ENCODE results near the gene PLD1. TPM values are rescaled to one million over a fixed set of nuclear protein-coding genes. Genes with fewer than 3 reads are reported as not detected.

Gene PLD1
- total and polyA plus RNA-seq, 3 experiments from 2014 or later: 0.59 to 14.5 (median 1.3) TPM

DNA sequence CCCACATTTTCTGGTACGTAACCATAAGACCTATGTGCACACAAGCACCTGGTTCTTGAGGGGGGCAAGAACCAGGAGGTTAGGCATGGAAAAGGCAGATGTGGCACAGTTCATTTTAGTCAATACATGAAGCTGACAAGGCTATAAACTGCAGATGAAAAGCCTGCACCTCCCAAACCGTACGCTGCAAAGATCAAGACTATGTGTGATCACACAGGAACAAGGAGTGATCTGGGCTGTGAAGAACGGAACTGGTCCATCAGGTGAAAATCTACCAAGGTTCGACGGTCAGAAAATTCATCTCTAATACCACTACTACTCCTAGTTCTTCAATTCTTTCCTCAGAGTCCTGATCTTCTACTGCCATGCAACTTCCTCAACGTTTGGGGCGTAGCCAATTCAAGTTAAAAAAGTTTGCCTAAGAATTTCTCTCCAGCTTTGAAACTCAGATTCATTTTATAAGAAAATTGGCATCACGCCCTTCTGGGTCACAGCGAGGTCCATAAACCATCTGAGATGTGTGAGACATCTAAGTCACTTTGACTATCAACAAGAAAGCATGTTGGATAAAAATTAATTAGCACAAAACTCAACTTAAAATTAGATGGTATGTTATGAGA, 41.9 kb downstream of the PLD1 start:
- peaks cover 0 to 4% (median 0%) of the 10 kb centered on the region in 3 donors for H3K36me3 Mint-ChIP-seq
- H3K9me3 Mint-ChIP-seq: no peaks in the 10 kb centered on the region
- Histone ChIP-seq H3K4me1 (ENCODE audit: insufficient read depth, low read length) (no peaks in the 10 kb centered on the region), H3K27me3 (ENCODE audit: insufficient read depth, low read length, poor library complexity, severe bottlenecking) (no peaks in the 10 kb centered on the region), H3K36me3 (ENCODE audit: insufficient read depth, low read length) (no peaks in the 10 kb centered on the region), H3K4me3 (ENCODE audit: low read length) (no peak overlapping the region), H3K9me3 (ENCODE audit: low read length) (no peaks in the 10 kb centered on the region), H3K27ac (ENCODE audit: low read depth, low read length) (no peak overlapping the region)
- no peak for DNase-seq
- H3K27ac Mint-ChIP-seq: no peak overlapping the region
- ChIA-PET POLR2A (no interaction called here), CTCF (no interaction called here)
- peaks cover 0 to 20% of the 10 kb centered on the region in 2 donors for H3K27me3 Mint-ChIP-seq
- H3K4me3 Mint-ChIP-seq: peak overlapping the region in 1 of 7 donors; percentile 42
- H3K4me1 Mint-ChIP-seq: peaks cover 5 to 16% (median 7%) of the 10 kb centered on the region in 3 donors

DNA sequence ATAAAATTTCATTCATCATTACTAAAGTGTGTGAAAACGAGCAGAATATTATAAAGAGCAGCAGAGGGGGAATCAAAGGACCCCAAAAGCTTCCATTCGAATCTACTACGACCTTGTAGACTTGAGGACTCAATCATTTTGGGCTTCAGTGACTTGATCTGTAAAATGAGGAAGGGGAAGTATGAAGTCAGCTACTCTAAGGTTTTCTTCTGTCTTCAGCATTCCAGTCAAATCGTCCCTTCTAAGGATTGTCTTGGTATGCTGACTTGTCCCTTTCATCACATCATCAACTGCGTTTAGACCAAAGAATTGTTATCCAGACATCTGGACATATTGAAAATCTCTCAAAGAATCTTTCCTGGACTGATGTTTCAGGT, 44.8 kb downstream of the PLD1 start:
- ChIA-PET CTCF (no interaction called here), POLR2A (no interaction called here)
- Mint-ChIP-seq H3K36me3 (peaks cover 0 to 4% (median 0%) of the 10 kb centered on the region in 3 donors), H3K27me3 (peaks cover 4 to 22% of the 10 kb centered on the region in 2 donors), H3K9me3 (no peaks in the 10 kb centered on the region), H3K4me1 (peaks cover 0 to 7% (median 0%) of the 10 kb centered on the region in 3 donors), H3K27ac (no peak overlapping the region), H3K4me3 (no peak overlapping the region)
- no peaks in the 10 kb centered on the region for H3K27me3 ChIP-seq (ENCODE audit: insufficient read depth, low read length, poor library complexity, severe bottlenecking)
- H3K4me3 ChIP-seq (ENCODE audit: low read length): no peak overlapping the region
- H3K27ac ChIP-seq (ENCODE audit: low read depth, low read length): no peak overlapping the region
- no peaks in the 10 kb centered on the region for H3K36me3 ChIP-seq (ENCODE audit: insufficient read depth, low read length)
- no peak for DNase-seq
- no peaks in the 10 kb centered on the region for H3K4me1 ChIP-seq (ENCODE audit: insufficient read depth, low read length)
- H3K9me3 ChIP-seq (ENCODE audit: low read length): no peaks in the 10 kb centered on the region

DNA sequence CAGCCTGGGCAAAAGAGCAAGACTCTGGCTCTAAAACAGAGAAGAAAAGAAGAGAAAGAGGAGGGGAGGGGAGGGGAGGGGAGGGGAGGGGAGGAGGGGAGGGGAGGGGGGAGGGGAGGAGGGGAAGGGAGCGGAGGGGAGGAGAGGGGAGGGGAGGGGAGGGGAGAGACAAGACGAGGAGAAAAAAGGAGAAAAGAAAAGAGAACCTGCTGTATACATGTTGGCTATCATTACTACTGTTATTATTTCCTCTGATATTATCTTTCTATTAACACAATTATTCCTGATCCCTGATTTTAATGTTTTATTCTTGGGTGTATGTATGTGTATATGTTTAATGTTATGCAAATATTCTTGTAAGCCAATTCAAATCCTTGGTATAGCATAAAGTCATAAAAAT, 46.9 kb downstream of the PLD1 start:
- H3K4me3 Mint-ChIP-seq: no peak overlapping the region
- Histone ChIP-seq H3K27ac (ENCODE audit: low read depth, low read length) (no peak overlapping the region), H3K4me1 (ENCODE audit: insufficient read depth, low read length) (no peaks in the 10 kb centered on the region), H3K36me3 (ENCODE audit: insufficient read depth, low read length) (no peaks in the 10 kb centered on the region), H3K9me3 (ENCODE audit: low read length) (no peaks in the 10 kb centered on the region), H3K27me3 (ENCODE audit: insufficient read depth, low read length, poor library complexity, severe bottlenecking) (no peaks in the 10 kb centered on the region), H3K4me3 (ENCODE audit: low read length) (no peak overlapping the region)
- no peaks in the 10 kb centered on the region for H3K9me3 Mint-ChIP-seq
- no peak for DNase-seq
- H3K36me3 Mint-ChIP-seq: peaks cover 0 to 4% (median 0%) of the 10 kb centered on the region in 3 donors
- H3K4me1 Mint-ChIP-seq: peaks cover 0 to 3% (median 0%) of the 10 kb centered on the region in 3 donors
- CTCF ChIA-PET: interaction anchor here (2.2 kb wide), 1 partner anchor 9 kb away, joined by 10 read pairs; no protein-coding TSS in a partner anchor
- POLR2A ChIA-PET: no interaction called here
- no peak overlapping the region for H3K27ac Mint-ChIP-seq
- H3K27me3 Mint-ChIP-seq: peaks cover 8 to 31% of the 10 kb centered on the region in 2 donors

DNA sequence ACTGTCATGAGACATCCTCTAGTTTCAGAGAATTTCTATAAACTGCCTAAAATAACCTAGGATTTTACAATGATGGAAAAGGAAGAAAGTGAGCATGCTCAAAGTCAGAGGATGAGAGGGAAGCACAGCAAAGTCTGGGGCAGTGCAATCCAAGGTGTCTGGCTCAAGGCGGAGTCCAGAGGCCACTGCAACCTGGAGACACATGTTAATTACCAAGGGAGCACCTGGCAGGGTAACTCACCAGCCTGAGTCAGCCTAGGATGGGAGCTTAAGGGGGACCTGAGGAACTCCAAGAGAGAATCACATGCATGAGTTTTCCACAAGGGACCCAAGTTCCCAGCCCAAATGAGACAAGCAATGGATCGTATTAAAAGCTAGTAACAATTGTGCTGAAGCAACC, 49.8 kb downstream of the PLD1 start:
- Mint-ChIP-seq H3K4me1 (no peaks in the 10 kb centered on the region), H3K4me3 (no peak overlapping the region), H3K27me3 (peaks cover 9 to 35% of the 10 kb centered on the region in 2 donors), H3K9me3 (no peaks in the 10 kb centered on the region), H3K27ac (no peak overlapping the region), H3K36me3 (peaks cover 0 to 4% (median 0%) of the 10 kb centered on the region in 3 donors)
- no peaks in the 10 kb centered on the region for H3K27me3 ChIP-seq (ENCODE audit: insufficient read depth, low read length, poor library complexity, severe bottlenecking)
- ChIA-PET CTCF (interaction anchor here (1.6 kb wide), 1 partner anchor 12 kb away, joined by 5 read pairs; no protein-coding TSS in a partner anchor), POLR2A (no interaction called here)
- no peaks in the 10 kb centered on the region for H3K4me1 ChIP-seq (ENCODE audit: insufficient read depth, low read length)
- no peak for DNase-seq
- H3K27ac ChIP-seq (ENCODE audit: low read depth, low read length): no peak overlapping the region
- no peaks in the 10 kb centered on the region for H3K36me3 ChIP-seq (ENCODE audit: insufficient read depth, low read length)
- no peaks in the 10 kb centered on the region for H3K9me3 ChIP-seq (ENCODE audit: low read length)
- H3K4me3 ChIP-seq (ENCODE audit: low read length): no peak overlapping the region

DNA sequence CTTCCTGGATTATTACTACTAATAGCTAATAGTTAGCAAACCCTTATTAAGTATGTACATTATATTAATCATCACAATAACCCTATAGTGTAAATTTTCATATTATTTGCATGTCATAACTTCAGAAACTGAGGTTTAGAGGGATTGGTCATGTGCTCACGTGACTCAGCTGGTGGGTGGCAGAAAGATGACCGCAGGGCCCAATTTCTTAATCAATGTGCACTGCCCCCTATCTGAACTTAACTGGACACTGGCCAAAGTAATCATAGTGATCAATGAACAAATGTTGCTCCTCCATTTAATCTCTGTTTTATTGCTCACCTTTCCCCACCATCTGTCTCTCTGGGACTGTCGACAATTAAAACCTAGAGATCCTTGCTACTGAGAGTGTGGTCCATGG, 52.2 kb downstream of the PLD1 start:
- Mint-ChIP-seq H3K27me3 (peaks cover 9 to 35% of the 10 kb centered on the region in 2 donors), H3K27ac (no peak overlapping the region), H3K4me3 (no peak overlapping the region), H3K4me1 (no peaks in the 10 kb centered on the region), H3K9me3 (no peaks in the 10 kb centered on the region), H3K36me3 (no peaks in the 10 kb centered on the region)
- no peaks in the 10 kb centered on the region for H3K9me3 ChIP-seq (ENCODE audit: low read length)
- no peak overlapping the region for H3K4me3 ChIP-seq (ENCODE audit: low read length)
- H3K27ac ChIP-seq (ENCODE audit: low read depth, low read length): no peak overlapping the region
- H3K4me1 ChIP-seq (ENCODE audit: insufficient read depth, low read length): no peaks in the 10 kb centered on the region
- CTCF ChIA-PET: no interaction called here
- POLR2A ChIA-PET: no interaction called here
- H3K27me3 ChIP-seq (ENCODE audit: insufficient read depth, low read length, poor library complexity, severe bottlenecking): no peaks in the 10 kb centered on the region
- no peak for DNase-seq
- H3K36me3 ChIP-seq (ENCODE audit: insufficient read depth, low read length): no peaks in the 10 kb centered on the region

DNA sequence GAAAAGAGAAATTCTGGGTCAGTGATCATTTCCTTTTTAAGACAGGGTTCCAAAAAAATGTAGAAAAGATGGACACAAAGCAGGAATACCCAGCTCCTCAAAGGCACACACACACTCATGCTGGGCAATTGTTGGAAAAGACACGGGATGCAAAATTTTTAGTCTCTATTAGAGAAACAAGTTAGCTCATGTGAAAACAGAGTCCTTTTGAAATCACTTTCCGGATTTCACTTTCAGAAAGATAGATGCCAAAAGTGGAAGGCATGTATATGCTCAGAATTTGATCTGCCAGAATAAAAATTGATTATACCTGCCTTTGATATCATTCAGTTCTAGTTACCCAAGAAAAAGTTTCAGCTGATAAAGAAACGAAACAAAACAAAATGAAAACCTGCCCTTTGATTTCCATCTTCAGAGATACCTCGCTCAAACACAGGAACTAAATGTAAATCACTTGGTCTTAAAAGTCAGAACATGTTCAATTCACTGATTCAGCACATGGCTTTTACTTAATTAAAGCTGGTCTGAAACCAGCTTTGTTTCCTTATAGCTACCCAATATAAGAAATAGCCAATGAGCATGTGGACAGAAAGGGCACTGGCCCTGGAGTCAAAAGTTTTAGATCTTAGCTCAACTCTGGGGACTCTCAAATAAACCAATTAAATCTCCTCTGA, 52.8 kb downstream of the PLD1 start:
- no peak overlapping the region for H3K4me3 Mint-ChIP-seq
- peaks cover 9 to 32% of the 10 kb centered on the region in 2 donors for H3K27me3 Mint-ChIP-seq
- ChIA-PET CTCF (no interaction called here), POLR2A (no interaction called here)
- H3K4me1 Mint-ChIP-seq: no peaks in the 10 kb centered on the region
- Histone ChIP-seq H3K27ac (ENCODE audit: low read depth, low read length) (no peak overlapping the region), H3K36me3 (ENCODE audit: insufficient read depth, low read length) (no peaks in the 10 kb centered on the region), H3K4me3 (ENCODE audit: low read length) (no peak overlapping the region), H3K4me1 (ENCODE audit: insufficient read depth, low read length) (no peaks in the 10 kb centered on the region), H3K27me3 (ENCODE audit: insufficient read depth, low read length, poor library complexity, severe bottlenecking) (no peaks in the 10 kb centered on the region), H3K9me3 (ENCODE audit: low read length) (no peaks in the 10 kb centered on the region)
- no peak overlapping the region for H3K27ac Mint-ChIP-seq
- H3K36me3 Mint-ChIP-seq: no peaks in the 10 kb centered on the region
- no peaks in the 10 kb centered on the region for H3K9me3 Mint-ChIP-seq
- DNase-seq: no peak

DNA sequence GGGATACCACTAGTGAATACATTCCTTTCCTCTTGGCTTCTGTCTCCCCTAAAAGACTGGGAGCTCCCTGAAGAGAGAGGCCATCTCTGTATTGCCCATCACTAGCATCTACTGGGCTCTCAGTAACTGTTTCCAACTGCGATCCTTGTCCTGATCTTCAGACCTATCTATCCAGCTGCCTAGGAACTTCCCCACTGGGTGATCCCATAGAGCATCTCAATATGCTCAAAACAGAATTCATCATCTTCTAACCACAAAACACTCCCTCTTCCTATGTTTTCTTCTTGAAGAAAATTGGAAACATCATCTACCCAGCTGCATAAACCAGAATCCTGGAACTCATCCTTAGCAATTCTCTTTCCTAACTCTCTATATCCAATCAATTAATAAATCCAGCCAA, 54.6 kb downstream of the PLD1 start:
- DNase-seq: no peak
- CTCF ChIA-PET: interaction anchor here (1.3 kb wide), 1 partner anchor 16 kb away, joined by 3 read pairs; no protein-coding TSS in a partner anchor
- Histone ChIP-seq H3K27me3 (ENCODE audit: insufficient read depth, low read length, poor library complexity, severe bottlenecking) (no peaks in the 10 kb centered on the region), H3K9me3 (ENCODE audit: low read length) (no peaks in the 10 kb centered on the region), H3K4me3 (ENCODE audit: low read length) (no peak overlapping the region), H3K36me3 (ENCODE audit: insufficient read depth, low read length) (no peaks in the 10 kb centered on the region), H3K27ac (ENCODE audit: low read depth, low read length) (no peak overlapping the region), H3K4me1 (ENCODE audit: insufficient read depth, low read length) (no peaks in the 10 kb centered on the region)
- POLR2A ChIA-PET: no interaction called here
- H3K4me1 Mint-ChIP-seq: no peaks in the 10 kb centered on the region
- no peak overlapping the region for H3K4me3 Mint-ChIP-seq
- no peaks in the 10 kb centered on the region for H3K36me3 Mint-ChIP-seq
- no peak overlapping the region for H3K27ac Mint-ChIP-seq
- no peaks in the 10 kb centered on the region for H3K9me3 Mint-ChIP-seq
- H3K27me3 Mint-ChIP-seq: peaks cover 10 to 20% of the 10 kb centered on the region in 2 donors

DNA sequence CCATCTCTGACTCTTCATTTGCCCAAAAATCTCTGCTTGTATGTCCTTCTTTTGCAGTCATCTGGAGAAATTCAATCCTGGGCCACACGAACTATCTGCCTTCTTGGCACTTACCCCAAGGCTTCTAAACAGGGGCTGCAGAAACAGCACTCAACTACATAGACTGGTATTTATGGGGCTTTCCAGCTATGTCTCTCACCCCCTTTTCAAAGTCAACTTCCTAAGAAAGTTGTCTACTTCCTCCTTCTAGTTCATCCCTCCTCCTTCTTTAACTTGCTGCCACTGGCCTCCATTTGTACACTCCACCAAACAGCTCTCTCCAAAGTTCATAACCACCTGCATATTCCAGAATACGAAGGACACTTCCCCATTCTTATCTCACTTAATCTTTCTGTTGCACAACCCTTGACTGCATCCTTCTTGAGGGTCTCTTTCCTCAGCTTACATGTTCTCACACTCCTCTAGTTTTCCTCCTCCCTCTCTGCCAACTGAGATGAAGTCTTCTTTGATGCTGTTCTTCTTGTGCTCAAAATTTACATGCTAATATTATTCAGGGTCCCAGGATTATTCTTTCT, 55.2 kb downstream of the PLD1 start:
- no peak overlapping the region for H3K4me3 ChIP-seq (ENCODE audit: low read length)
- no peak for DNase-seq
- ChIA-PET POLR2A (no interaction called here), CTCF (interaction anchor here (1.3 kb wide), 1 partner anchor 17 kb away, joined by 3 read pairs; no protein-coding TSS in a partner anchor)
- H3K36me3 ChIP-seq (ENCODE audit: insufficient read depth, low read length): no peaks in the 10 kb centered on the region
- no peak overlapping the region for H3K27ac Mint-ChIP-seq
- no peaks in the 10 kb centered on the region for H3K27me3 ChIP-seq (ENCODE audit: insufficient read depth, low read length, poor library complexity, severe bottlenecking)
- H3K4me1 Mint-ChIP-seq: no peaks in the 10 kb centered on the region
- no peaks in the 10 kb centered on the region for H3K36me3 Mint-ChIP-seq
- no peak overlapping the region for H3K27ac ChIP-seq (ENCODE audit: low read depth, low read length)
- H3K4me3 Mint-ChIP-seq: no peak overlapping the region
- H3K9me3 ChIP-seq (ENCODE audit: low read length): no peaks in the 10 kb centered on the region
- no peaks in the 10 kb centered on the region for H3K4me1 ChIP-seq (ENCODE audit: insufficient read depth, low read length)
- H3K9me3 Mint-ChIP-seq: no peaks in the 10 kb centered on the region
- peaks cover 4 to 16% of the 10 kb centered on the region in 2 donors for H3K27me3 Mint-ChIP-seq

Data from CD8-positive, alpha-beta memory T cell (primary cell).